Tibial nerve (tissue), 4 donors: ENCODE data around the gene ARID1B. TPM values are rescaled to one million over a fixed set of nuclear protein-coding genes. Genes with fewer than 3 reads are reported as not detected.

Experiments
- DNase-seq, 2 donors: peaks; one replicate each; pipeline ENCODE4 v3.0.0-alpha.2; 2019; ENCODE audit warnings: low spot score in 2 of 2
- H3K27ac ChIP-seq, 4 donors: fragments of 200-600 bp; sonication (generic) in 3 of 4; one replicate each; pipeline ENCODE4 v1.5.1; 2017 to 2019; ENCODE audit warnings: mild to moderate bottlenecking in 1 of 4
- H3K27me3 ChIP-seq, 2 donors: fragments of 200-600 bp; sonication (generic) in 1 of 2; one replicate each; pipeline versions ENCODE4 v1.5.1 to v1.6.0; 2017 to 2019
- H3K36me3 ChIP-seq, 3 donors: fragments of 200-600 bp; sonication (generic); one replicate each; pipeline ENCODE4 v1.5.1; 2018 to 2019
- H3K4me1 ChIP-seq, 4 donors: fragments of 200-600 bp; sonication (generic) in 3 of 4; one replicate each; pipeline ENCODE4 v1.5.1; 2017 to 2019
- H3K4me3 ChIP-seq, 4 donors: fragments of 200-600 bp; sonication (generic) in 3 of 4; one replicate each; pipeline ENCODE4 v1.5.1; 2017 to 2019; ENCODE audit warnings: mild to moderate bottlenecking in 1 of 4, moderate library complexity in 1 of 4
- H3K9me3 ChIP-seq, 4 donors: fragments of 200-600 bp; sonication (generic) in 3 of 4; one replicate each; pipeline ENCODE4 v1.5.1; 2017 to 2019
- CTCF ChIP-seq, 5 experiments: fragments of 200-600 bp in 3 of 5; fragments of 450-650 bp in 2 of 5; sonication (generic) in 3 of 5; IDR thresholded peaks; one replicate each; pipeline ENCODE4 v1.5.1; 2016 to 2019; ENCODE audit warnings: antibody characterized with exemption in 5 of 5, mild to moderate bottlenecking in 3 of 5, moderate library complexity in 2 of 5
- EP300 ChIP-seq, 2 donors: sonication (generic); formaldehyde crosslinking; IDR thresholded peaks; one replicate each; pipeline ENCODE4 v1.6.1; 2017; ENCODE audit warnings: antibody characterized with exemption in 2 of 2, mild to moderate bottlenecking in 1 of 2
- POLR2A ChIP-seq, 2 donors: fragments of 450-650 bp; IDR thresholded peaks; one replicate each; pipeline ENCODE4 v1.6.1; 2017; ENCODE audit warnings: antibody characterized with exemption in 2 of 2, mild to moderate bottlenecking in 2 of 2, moderate library complexity in 2 of 2
- WGBS, 2 donors: methylation state at CpG; one replicate each; pipeline ENCODE4 v1.1.5; 2018; 5-methylcytosine and 5-hydroxymethylcytosine counted together
- total RNA-seq, 4 donors: library from RNA; depleted of rRNA; stranded (reverse); fragments of >200 nt; gene quantifications; one replicate each; pipeline ENCODE4 v1.1.0, GENCODE V29; 2016

Gene ARID1B
- total RNA-seq, 4 donors from 2014 or later: 91.5 to 123 (median 110) TPM

- H3K9me3 ChIP-seq: no peaks in the 10 kb centered on the region
- H3K27ac ChIP-seq: no peak overlapping the region
- 95 to 96% methylated on average over 5 of the region's 5 CpGs for WGBS, 2 donors
- no peak overlapping the region for H3K4me3 ChIP-seq
- H3K27me3 ChIP-seq: no peaks in the 10 kb centered on the region
- no peaks in the 10 kb centered on the region for H3K36me3 ChIP-seq
- H3K4me1 ChIP-seq: peaks cover 0 to 32% (median 9%) of the 10 kb centered on the region in 4 donors
- no peak for DNase-seq
- TF ChIP-seq EP300 (IDR thresholded peaks at IDR 0.05): no peak
Measured at GRCh38 chr6:156995502-156995901, 218.3 kb downstream of the ARID1B start.

GRCh38 chr6:156996265-156996664 lies 219.1 kb downstream of the ARID1B start:
- Histone ChIP-seq H3K4me1 (peaks cover 0 to 32% (median 9%) of the 10 kb centered on the region in 4 donors), H3K4me3 (no peak overlapping the region), H3K9me3 (no peaks in the 10 kb centered on the region), H3K36me3 (no peaks in the 10 kb centered on the region), H3K27ac (no peak overlapping the region), H3K27me3 (no peaks in the 10 kb centered on the region)
- TF ChIP-seq POLR2A (IDR thresholded peaks at IDR 0.05): no peak
- TF ChIP-seq EP300 (IDR thresholded peaks at IDR 0.05): no peak
- no peak for TF ChIP-seq CTCF (IDR thresholded peaks at IDR 0.05)
- WGBS, 2 donors: 79 to 100% methylated on average over 2 of the region's 2 CpGs
- no peak for DNase-seq

GRCh38 chr6:156998794-156999330 lies 221.7 kb downstream of the ARID1B start:
- Histone ChIP-seq H3K36me3 (no peaks in the 10 kb centered on the region), H3K27ac (no peak overlapping the region), H3K4me3 (no peak overlapping the region), H3K9me3 (no peaks in the 10 kb centered on the region), H3K4me1 (peaks cover 0 to 20% (median 4%) of the 10 kb centered on the region in 4 donors), H3K27me3 (no peaks in the 10 kb centered on the region)
- no peak for DNase-seq
- no peak for TF ChIP-seq EP300 (IDR thresholded peaks at IDR 0.05)
- TF ChIP-seq CTCF (IDR thresholded peaks at IDR 0.05): no peak
- no peak for TF ChIP-seq POLR2A (IDR thresholded peaks at IDR 0.05)
- WGBS, 2 donors: 91 to 95% methylated on average over 7 of the region's 7 CpGs

- no peaks in the 10 kb centered on the region for H3K36me3 ChIP-seq
- H3K27me3 ChIP-seq: no peaks in the 10 kb centered on the region
- DNase-seq: no peak
- WGBS, 2 donors: 93 to 100% methylated on average over 3 of the region's 3 CpGs
- H3K9me3 ChIP-seq: no peaks in the 10 kb centered on the region
- TF ChIP-seq EP300 (IDR thresholded peaks at IDR 0.05) (no peak), CTCF (IDR thresholded peaks at IDR 0.05) (no peak), POLR2A (IDR thresholded peaks at IDR 0.05) (no peak)
- peaks cover 0 to 11% (median 0%) of the 10 kb centered on the region in 4 donors for H3K4me1 ChIP-seq
- H3K27ac ChIP-seq: no peak overlapping the region
- H3K4me3 ChIP-seq: no peak overlapping the region
Measured at GRCh38 chr6:156999762-157000161, 222.6 kb downstream of the ARID1B start.

- Histone ChIP-seq H3K27ac (no peak overlapping the region), H3K4me1 (peaks cover 0 to 13% (median 5%) of the 10 kb centered on the region in 4 donors), H3K4me3 (no peak overlapping the region), H3K9me3 (no peaks in the 10 kb centered on the region), H3K27me3 (no peaks in the 10 kb centered on the region), H3K36me3 (no peaks in the 10 kb centered on the region)
- no peak for DNase-seq
- WGBS, 2 donors: 94 to 96% methylated on average over 12 of the region's 12 CpGs
- TF ChIP-seq POLR2A (IDR thresholded peaks at IDR 0.05): no peak
- no peak for TF ChIP-seq CTCF (IDR thresholded peaks at IDR 0.05)
- TF ChIP-seq EP300 (IDR thresholded peaks at IDR 0.05): no peak
Measured at GRCh38 chr6:157001716-157002115, 224.5 kb downstream of the ARID1B start.

GRCh38 chr6:157002774-157003173 lies 225.6 kb downstream of the ARID1B start:
- peaks cover 0 to 13% (median 6%) of the 10 kb centered on the region in 4 donors for H3K4me1 ChIP-seq
- TF ChIP-seq CTCF (IDR thresholded peaks at IDR 0.05): no peak
- no peak for TF ChIP-seq EP300 (IDR thresholded peaks at IDR 0.05)
- no peak for TF ChIP-seq POLR2A (IDR thresholded peaks at IDR 0.05)
- H3K4me3 ChIP-seq: no peak overlapping the region
- H3K27me3 ChIP-seq: no peaks in the 10 kb centered on the region
- H3K9me3 ChIP-seq: no peaks in the 10 kb centered on the region
- no peak for DNase-seq
- H3K36me3 ChIP-seq: no peaks in the 10 kb centered on the region
- no peak overlapping the region for H3K27ac ChIP-seq
- 79 to 84% methylated on average over 1 of the region's 1 CpG for WGBS, 2 donors
